ENCODE results near the gene DENND4B.

The DENND4B gene

DNA sequence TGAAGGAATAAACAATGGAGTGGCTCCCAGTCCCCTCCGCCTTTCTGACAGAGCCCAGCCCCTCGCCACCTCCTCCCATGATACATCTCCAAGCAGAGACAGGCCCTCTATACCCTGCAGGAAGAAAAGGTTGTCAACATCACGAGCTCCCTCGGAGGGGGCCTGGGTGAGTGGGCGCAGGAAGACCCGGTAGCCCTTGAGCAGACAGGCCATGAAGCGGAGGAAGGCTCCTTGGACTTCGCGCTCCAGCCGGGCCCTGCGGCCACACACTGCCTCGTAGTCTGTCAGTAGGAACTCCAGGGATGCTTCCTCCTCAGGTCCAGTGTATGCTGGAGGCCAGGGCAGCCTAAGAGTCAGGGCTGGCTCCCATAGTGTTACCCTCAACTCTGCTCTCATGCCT lies 7.0 kb downstream of the DENND4B start:
- H3K4me3 ChIP-seq (ENCODE audit: low read length), result no peak overlapping the region
- DNase-seq (ENCODE audit: low read depth), result no peak

DNA sequence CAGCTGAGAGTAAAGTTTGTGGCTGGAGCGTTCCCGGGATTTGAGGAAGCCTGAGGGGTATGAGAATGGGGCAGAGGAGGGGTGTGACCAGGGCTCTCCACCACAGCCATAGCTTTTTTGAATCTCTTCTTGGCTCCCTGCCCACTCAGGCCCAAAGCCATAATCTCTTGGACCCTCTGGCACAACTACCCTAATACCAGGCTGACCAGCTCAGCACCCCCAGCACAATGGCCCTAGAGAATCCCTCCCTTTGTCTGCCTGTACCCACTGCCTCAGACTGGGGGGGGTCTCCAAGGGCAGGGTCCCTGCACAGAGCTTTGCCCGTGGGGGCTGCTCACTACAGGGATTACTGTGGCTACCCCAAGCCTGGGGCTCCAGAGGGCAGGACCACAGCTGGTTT lies 7.5 kb downstream of the DENND4B start:
- H3K4me3 ChIP-seq (ENCODE audit: low read length), result no peak overlapping the region
- no peak for DNase-seq (ENCODE audit: low read depth)
- no peak for TF ChIP-seq CTCF (conservative IDR thresholded peaks at IDR 0.05; ENCODE audit: low read depth, low read length)

More for the DNA sequence above, 7.0 kb downstream of the DENND4B start:
- TF ChIP-seq CTCF (conservative IDR thresholded peaks at IDR 0.05; ENCODE audit: low read depth, low read length), result no peak

- TF ChIP-seq CTCF (conservative IDR thresholded peaks at IDR 0.05; ENCODE audit: low read depth, low read length), result no peak
- DNase-seq (ENCODE audit: low read depth), result no peak
- H3K4me3 ChIP-seq (ENCODE audit: low read length), result no peak overlapping the region
Observed at GRCh38 chr1:153937331-153937730, 9.2 kb downstream of the DENND4B start.

GRCh38 chr1:153936011-153936802 lies 10.3 kb downstream of the DENND4B start:
- TF ChIP-seq CTCF (conservative IDR thresholded peaks at IDR 0.05; ENCODE audit: low read depth, low read length), result no peak
- H3K4me3 ChIP-seq (ENCODE audit: low read length), result no peak overlapping the region

DNA sequence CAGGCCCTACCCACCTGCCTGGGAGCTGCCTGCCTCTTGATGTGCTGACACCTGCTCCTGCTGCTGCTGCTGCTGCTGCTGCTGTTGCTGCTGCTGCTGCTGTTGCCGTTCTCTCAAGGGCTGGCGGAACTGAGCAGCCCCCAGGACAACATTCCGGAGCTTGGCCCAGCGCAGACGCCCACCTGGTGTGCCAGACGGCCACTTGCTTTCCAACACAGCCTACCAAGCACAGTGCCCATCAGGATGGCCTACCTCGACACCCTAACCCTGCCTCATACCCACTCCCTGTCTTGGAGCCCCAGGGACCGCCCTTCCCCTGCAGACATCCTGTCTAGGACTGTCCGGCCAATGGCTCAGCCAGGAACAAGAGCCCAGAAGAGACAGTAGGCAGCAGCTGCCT lies 11.8 kb downstream of the DENND4B start:
- H3K4me3 ChIP-seq (ENCODE audit: low read length), result no peak overlapping the region
- no peak for DNase-seq (ENCODE audit: low read depth)
- no peak for TF ChIP-seq CTCF (conservative IDR thresholded peaks at IDR 0.05; ENCODE audit: low read depth, low read length)

More at GRCh38 chr1:153936011-153936802, 10.3 kb downstream of the DENND4B start:
- no peak for DNase-seq (ENCODE audit: low read depth)

- TF ChIP-seq CTCF (conservative IDR thresholded peaks at IDR 0.05; ENCODE audit: low read depth, low read length), result no peak
- DNase-seq (ENCODE audit: low read depth), result no peak
- no peak overlapping the region for H3K4me3 ChIP-seq (ENCODE audit: low read length)
Observed at GRCh38 chr1:153933955-153934354, 12.6 kb downstream of the DENND4B start.

- DNase-seq (ENCODE audit: low read depth), result no peak
- no peak for TF ChIP-seq CTCF (conservative IDR thresholded peaks at IDR 0.05; ENCODE audit: low read depth, low read length)
- H3K4me3 ChIP-seq (ENCODE audit: low read length), result no peak overlapping the region
Observed at GRCh38 chr1:153933430-153933829, 13.1 kb downstream of the DENND4B start.
